KOPT-K1 (cell line): ENCODE data around the gene HDDC3.
A peak's percentile ranks its signal among the peaks of the same experiment; 100 is the strongest.

Experiments used
- H3K27ac ChIP-seq: fragments of 200-600 bp; sonication (generic); 2 replicates; pipeline ENCODE4 v1.5.1; 2016; ENCODE audit warnings: antibody characterized with exemption, mild to moderate bottlenecking, low read depth, low read length; ENCODE audit not compliant: poor library complexity, severe bottlenecking
- H3K36me3 ChIP-seq: fragments of 200-600 bp; sonication (generic); 2 replicates; pipeline ENCODE4 v1.5.1; 2017; ENCODE audit warnings: antibody characterized with exemption, mild to moderate bottlenecking, low read length, moderate library complexity; ENCODE audit not compliant: insufficient read depth
- H3K9me3 ChIP-seq: fragments of 200-600 bp; sonication (generic); 2 replicates; pipeline ENCODE4 v1.5.1; 2017; ENCODE audit warnings: antibody characterized with exemption, low read length, mild to moderate bottlenecking; ENCODE audit not compliant: insufficient read depth, poor library complexity, severe bottlenecking

The HDDC3 gene

GRCh38 chr15:90957031-90957790 lies 24.9 kb upstream of the HDDC3 start:
- Histone ChIP-seq H3K36me3 (peaks cover 68% of the 10 kb centered on the region), H3K27ac (no peak overlapping the region), H3K9me3 (no peaks in the 10 kb centered on the region)

GRCh38 chr15:90956274-90957030 lies 24.1 kb upstream of the HDDC3 start:
- Histone ChIP-seq H3K9me3 (no peaks in the 10 kb centered on the region), H3K27ac (peak overlapping the region; percentile 98), H3K36me3 (peaks cover 68% of the 10 kb centered on the region)

GRCh38 chr15:90955624-90956273 lies 23.4 kb upstream of the HDDC3 start:
- Histone ChIP-seq H3K27ac (peak overlapping the region; percentile 98), H3K9me3 (no peaks in the 10 kb centered on the region), H3K36me3 (peaks cover 68% of the 10 kb centered on the region)

- Histone ChIP-seq H3K27ac (peak within 1 kb of the TSS; percentile 98), H3K36me3 (peaks cover 68% of the 10 kb centered on the region), H3K9me3 (no peaks in the 10 kb centered on the region)
Observed at GRCh38 chr15:90954712-90955623, 22.6 kb upstream of the HDDC3 start, which contains the start of gene RCCD1. Gene RCCD1 (plus strand): TSS chr15:90954884. CDS start chr15:90956735, 1,851 bp downstream.

GRCh38 chr15:90953947-90954711 lies 21.8 kb upstream of the HDDC3 start:
- Histone ChIP-seq H3K36me3 (peaks cover 68% of the 10 kb centered on the region), H3K27ac (peak overlapping the region; percentile 98), H3K9me3 (no peaks in the 10 kb centered on the region)

- peaks cover 68% of the 10 kb centered on the region for H3K36me3 ChIP-seq
- H3K9me3 ChIP-seq: no peaks in the 10 kb centered on the region
- no peak overlapping the region for H3K27ac ChIP-seq
Observed at GRCh38 chr15:90952901-90953677, 20.7 kb upstream of the HDDC3 start.

- Histone ChIP-seq H3K27ac (no peak overlapping the region), H3K9me3 (no peaks in the 10 kb centered on the region), H3K36me3 (peaks cover 79% of the 10 kb centered on the region)
Observed at GRCh38 chr15:90950676-90951075, 18.3 kb upstream of the HDDC3 start.

GRCh38 chr15:90949979-90950675 lies 17.8 kb upstream of the HDDC3 start:
- H3K36me3 ChIP-seq: peaks cover 81% of the 10 kb centered on the region
- no peak overlapping the region for H3K27ac ChIP-seq
- H3K9me3 ChIP-seq: no peaks in the 10 kb centered on the region

GRCh38 chr15:90948506-90948905 lies 16.2 kb upstream of the HDDC3 start:
- Histone ChIP-seq H3K9me3 (no peaks in the 10 kb centered on the region), H3K27ac (no peak overlapping the region), H3K36me3 (peaks cover 90% of the 10 kb centered on the region)

- Histone ChIP-seq H3K9me3 (no peaks in the 10 kb centered on the region), H3K36me3 (peaks cover 90% of the 10 kb centered on the region), H3K27ac (no peak overlapping the region)
Observed at GRCh38 chr15:90947577-90948357, 15.4 kb upstream of the HDDC3 start.

- H3K36me3 ChIP-seq: peaks cover 90% of the 10 kb centered on the region
- H3K27ac ChIP-seq: no peak overlapping the region
- H3K9me3 ChIP-seq: no peaks in the 10 kb centered on the region
Observed at GRCh38 chr15:90946941-90947576, 14.7 kb upstream of the HDDC3 start.

GRCh38 chr15:90946538-90946937 lies 14.2 kb upstream of the HDDC3 start:
- Histone ChIP-seq H3K36me3 (peaks cover 89% of the 10 kb centered on the region), H3K9me3 (no peaks in the 10 kb centered on the region), H3K27ac (no peak overlapping the region)
